Measurements from ENCODE around the gene WWP2. TPM values are rescaled to one million over a fixed set of nuclear protein-coding genes. Genes with fewer than 3 reads are reported as not detected.
A peak's percentile ranks its signal among the peaks of the same experiment; 100 is the strongest.

WWP2 gene
- total RNA-seq, 2 donors from 2014 or later: 73.2 to 102 TPM

GRCh38 chr16:69886726-69887125 is 124.6 kb downstream of the WWP2 start:
- Histone ChIP-seq H3K27me3 (no peaks in the 10 kb centered on the region), H3K27ac (no peak overlapping the region), H3K9me3 (no peaks in the 10 kb centered on the region), H3K9ac (ENCODE audit: low read depth in 2 of 2, low read length in 2 of 2) (no peak overlapping the region), H3K4me1 (no peaks in the 10 kb centered on the region), H3K4me3 (no peak overlapping the region), H3K36me3 (no peaks in the 10 kb centered on the region)
- no peak for TF ChIP-seq CTCF (IDR thresholded peaks at IDR 0.05)
- intact Hi-C loops (cut with DNase I): no loop called here
- DNase-seq: no peak

DNA sequence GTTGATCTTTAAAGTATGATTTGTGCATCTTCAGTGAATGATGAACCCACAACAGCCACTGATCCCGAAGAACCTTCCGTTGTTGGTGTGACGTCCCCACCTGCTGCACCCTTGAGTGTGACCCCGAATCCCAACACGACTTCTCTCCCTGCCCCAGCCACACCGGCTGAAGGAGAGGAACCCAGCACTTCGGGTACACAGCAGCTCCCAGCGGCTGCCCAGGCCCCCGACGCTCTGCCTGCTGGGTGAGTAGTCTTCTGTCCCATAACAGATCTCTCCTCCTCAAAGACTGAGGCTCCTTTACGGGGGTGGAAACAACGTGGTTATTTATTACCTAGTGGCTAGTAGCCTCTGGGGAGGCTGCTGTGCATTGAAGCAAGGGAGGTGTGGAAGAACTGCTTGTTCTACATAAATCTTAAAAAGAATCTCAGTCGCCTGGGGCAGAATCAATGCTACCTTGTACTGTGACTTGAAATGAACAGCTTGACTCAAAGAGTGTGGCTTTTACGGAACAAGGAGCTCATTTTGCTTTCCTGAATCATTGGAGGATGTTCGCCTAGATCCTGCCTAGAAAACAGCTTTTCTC is 126.0 kb downstream of the WWP2 start:
- H3K27ac ChIP-seq: no peak overlapping the region
- H3K9me3 ChIP-seq: no peaks in the 10 kb centered on the region
- no peaks in the 10 kb centered on the region for H3K4me1 ChIP-seq
- H3K27me3 ChIP-seq: no peaks in the 10 kb centered on the region
- no peaks in the 10 kb centered on the region for H3K36me3 ChIP-seq
- no peak overlapping the region for H3K4me3 ChIP-seq
- H3K9ac ChIP-seq (ENCODE audit: low read depth in 2 of 2, low read length in 2 of 2): no peak overlapping the region
- no peak for DNase-seq
- intact Hi-C loops (cut with DNase I): no loop called here
- TF ChIP-seq CTCF (IDR thresholded peaks at IDR 0.05): no peak

DNA sequence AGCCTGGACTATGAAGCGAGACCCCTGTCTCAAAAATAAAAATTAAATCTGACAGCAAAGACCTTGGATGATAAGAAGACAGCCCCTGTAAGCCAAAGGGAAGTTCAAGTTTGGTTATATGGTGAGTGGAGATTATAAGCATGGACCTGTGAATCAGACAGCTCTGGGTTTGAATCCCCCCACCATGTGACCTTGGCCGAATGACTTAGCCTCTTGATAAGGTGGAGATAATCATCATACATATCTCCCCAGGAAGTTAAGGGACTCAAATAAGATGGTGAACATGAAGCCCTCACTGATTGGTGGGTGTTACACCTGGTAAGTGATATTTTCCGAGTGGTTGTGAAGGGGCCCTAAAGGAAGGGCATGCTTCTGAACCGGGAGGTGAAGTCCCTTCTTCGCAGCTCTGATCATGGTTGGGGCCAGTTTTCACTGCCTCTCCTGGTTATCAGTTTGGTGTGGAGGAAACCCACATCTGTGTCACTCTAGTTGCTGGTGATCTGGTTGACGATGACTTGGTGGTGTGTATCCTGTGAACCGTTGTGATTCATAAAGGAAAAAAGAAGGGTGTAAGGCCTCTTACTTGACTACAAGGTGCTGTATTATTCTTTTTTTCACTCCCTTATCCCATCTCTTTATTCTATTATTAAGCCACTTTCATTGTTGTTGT is 127.3 kb downstream of the WWP2 start:
- no peak overlapping the region for H3K4me3 ChIP-seq
- intact Hi-C loops (cut with DNase I): no loop called here
- no peaks in the 10 kb centered on the region for H3K4me1 ChIP-seq
- no peak overlapping the region for H3K9ac ChIP-seq (ENCODE audit: low read depth in 2 of 2, low read length in 2 of 2)
- peak overlapping the region; percentile 61 for H3K27ac ChIP-seq
- TF ChIP-seq CTCF (IDR thresholded peaks at IDR 0.05): no peak
- DNase-seq: no peak
- H3K9me3 ChIP-seq: no peaks in the 10 kb centered on the region
- H3K36me3 ChIP-seq: no peaks in the 10 kb centered on the region
- H3K27me3 ChIP-seq: no peaks in the 10 kb centered on the region

DNA sequence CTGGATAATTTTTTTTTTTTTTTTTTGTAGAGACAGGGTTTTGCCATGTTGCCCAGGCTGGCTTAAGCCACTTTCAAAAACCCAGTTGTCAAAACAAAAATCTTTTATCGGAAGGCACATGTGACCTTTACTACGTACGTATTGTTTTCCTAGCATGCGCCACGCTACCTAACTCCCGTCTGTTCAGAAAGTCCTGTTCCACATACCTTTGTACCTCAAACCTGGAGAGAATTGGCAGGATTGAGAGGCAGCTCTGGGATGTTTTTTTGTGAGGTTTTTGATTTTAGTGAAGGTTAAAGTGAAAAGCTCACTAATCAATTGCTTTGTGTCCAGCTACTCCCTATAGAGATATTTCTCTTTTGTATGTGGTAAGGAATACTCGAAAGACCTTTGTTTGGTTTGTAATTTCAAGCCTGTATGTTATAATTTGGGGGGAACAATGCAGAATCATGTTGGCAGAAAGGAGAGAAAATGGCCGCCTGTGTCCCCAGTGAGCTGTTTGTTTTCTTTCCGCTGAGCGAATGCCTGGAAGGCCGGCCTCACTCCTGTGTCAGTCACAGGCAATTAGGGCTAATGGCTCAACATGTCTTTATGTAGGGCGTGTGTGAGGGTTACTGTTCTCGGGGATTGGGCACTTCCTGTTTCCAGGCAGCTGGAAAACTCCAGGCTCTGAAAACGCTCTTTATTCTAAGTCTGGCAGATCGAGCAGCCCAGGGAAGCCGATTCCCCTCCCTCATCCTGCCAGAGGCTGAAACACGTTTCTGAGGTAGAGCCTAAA is 128.2 kb downstream of the WWP2 start:
- H3K4me3 ChIP-seq: no peak overlapping the region
- H3K36me3 ChIP-seq: no peaks in the 10 kb centered on the region
- no peak for TF ChIP-seq CTCF (IDR thresholded peaks at IDR 0.05)
- peak overlapping the region; percentile 1 to 16 for H3K9ac ChIP-seq (ENCODE audit: low read depth in 2 of 2, low read length in 2 of 2)
- intact Hi-C loops (cut with DNase I): no loop called here
- peak; percentile 62 for DNase-seq
- no peaks in the 10 kb centered on the region for H3K9me3 ChIP-seq
- H3K27ac ChIP-seq: peak overlapping the region; percentile 61
- no peaks in the 10 kb centered on the region for H3K27me3 ChIP-seq
- no peaks in the 10 kb centered on the region for H3K4me1 ChIP-seq

DNA sequence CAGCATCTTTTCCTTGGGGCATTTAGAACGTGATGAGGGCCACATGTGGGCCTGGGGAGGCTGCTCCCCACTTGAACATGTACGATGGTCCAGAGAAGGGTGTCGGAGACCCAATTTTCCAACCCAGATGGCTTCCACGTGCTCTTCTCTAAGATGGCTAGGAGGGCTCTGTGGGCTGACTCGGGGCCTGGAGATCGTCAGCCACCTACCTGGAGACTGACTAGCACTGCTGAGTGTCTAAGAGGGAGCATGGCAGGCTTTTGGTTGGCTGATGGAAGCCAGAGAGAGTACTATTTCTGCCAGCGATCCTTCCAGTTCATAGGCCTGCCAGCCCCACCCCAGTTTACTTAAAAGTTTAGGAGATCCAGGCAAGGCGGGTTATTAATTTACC is 128.8 kb downstream of the WWP2 start:
- peak overlapping the region; percentile 61 for H3K27ac ChIP-seq
- H3K36me3 ChIP-seq: no peaks in the 10 kb centered on the region
- H3K9ac ChIP-seq (ENCODE audit: low read depth in 2 of 2, low read length in 2 of 2): peak overlapping the region; percentile 1 to 16
- intact Hi-C loops (cut with DNase I): no loop called here
- no peaks in the 10 kb centered on the region for H3K27me3 ChIP-seq
- H3K4me1 ChIP-seq: no peaks in the 10 kb centered on the region
- no peak for TF ChIP-seq CTCF (IDR thresholded peaks at IDR 0.05)
- peak; percentile 18 for DNase-seq
- H3K4me3 ChIP-seq: no peak overlapping the region
- H3K9me3 ChIP-seq: no peaks in the 10 kb centered on the region
